Esophagus squamous epithelium (tissue), 5 donors: ENCODE measurements around the gene DUSP11. TPM values are rescaled to one million over a fixed set of nuclear protein-coding genes. Genes with fewer than 3 reads are reported as not detected.
"Not testable (repeated sequence)": the region's sequence is repeated elsewhere in the genome, so short reads cannot be mapped to it uniquely, and the experiment has no call there.

ENCODE experiments used
- DNase-seq: peaks from one replicate; lab custom pipeline; 2025; lab: John Stamatoyannopoulos, UW
- H3K27ac ChIP-seq, 4 donors: fragments of 200-600 bp; sonication (generic); one replicate each; pipeline ENCODE4 v1.5.1; 2016 to 2019; ENCODE audit warnings: mild to moderate bottlenecking in 1 of 4
- H3K27me3 ChIP-seq, 4 donors: fragments of 200-600 bp; sonication (generic); 1 replicate in 3 of 4; 2 replicates in 1 of 4; pipeline versions ENCODE4 v1.5.1 to v1.6.0; 2017 to 2021; ENCODE audit warnings: antibody characterized with exemption in 1 of 4
- H3K36me3 ChIP-seq, 3 donors: fragments of 200-600 bp; sonication (generic); one replicate each; pipeline ENCODE4 v1.5.1; 2016 to 2019
- H3K4me1 ChIP-seq, 3 donors: fragments of 200-600 bp; sonication (generic); one replicate each; pipeline ENCODE4 v1.5.1; 2017 to 2019
- H3K4me3 ChIP-seq, 4 donors: fragments of 200-600 bp; sonication (generic); 1 replicate in 3 of 4; 2 replicates in 1 of 4; pipeline ENCODE4 v1.5.1; 2016 to 2019; ENCODE audit warnings: mild to moderate bottlenecking in 2 of 4, moderate library complexity in 1 of 4
- H3K9me3 ChIP-seq, 3 donors: fragments of 200-600 bp; sonication (generic); one replicate each; pipeline ENCODE4 v1.5.1; 2016 to 2019
- CTCF ChIP-seq, 6 experiments: fragments of 450-650 bp in 4 of 6; fragments of 200-600 bp in 2 of 6; sonication (generic) in 2 of 6; IDR thresholded peaks; one replicate each; pipeline ENCODE4 v1.5.1; 2016 to 2019; ENCODE audit warnings: antibody characterized with exemption in 6 of 6, mild to moderate bottlenecking in 4 of 6, moderate library complexity in 4 of 6
- POLR2A ChIP-seq, 4 donors: fragments of 450-650 bp; IDR thresholded peaks; one replicate each; pipeline ENCODE4 v1.6.1; 2017; ENCODE audit warnings: antibody characterized with exemption in 4 of 4, mild to moderate bottlenecking in 4 of 4, moderate library complexity in 3 of 4
- WGBS, 2 donors: methylation state at CpG; one replicate each; pipeline ENCODE4 v1.1.5; 2018; 5-methylcytosine and 5-hydroxymethylcytosine counted together
- intact Hi-C: fragments of 100-400 bp; cut with DNase I; formaldehyde crosslinking; loops from one replicate; pipeline ENCODE4 v1.15.0; 2022
- total RNA-seq, 4 donors: library from RNA; depleted of rRNA; stranded (reverse); fragments of >200 nt; gene quantifications; one replicate each; pipeline ENCODE4 v1.1.0, GENCODE V29; 2016
- donor health status: DM: yes; HTN: yes; CAD: no.

DUSP11 gene
- total RNA-seq, 4 donors from 2014 or later: 24.5 to 48.2 (median 41.0) TPM

- TF ChIP-seq POLR2A (IDR thresholded peaks at IDR 0.05) (no peak), CTCF (IDR thresholded peaks at IDR 0.05) (no peak)
- 56 to 64% methylated on average over 2 of the region's 2 CpGs for WGBS, 2 donors
Measured at GRCh38 chr2:73821669-73822068, 41.8 kb upstream of the DUSP11 start.

GRCh38 chr2:73821227-73821626 lies 41.3 kb upstream of the DUSP11 start:
- no peak for DNase-seq
- 22 to 31% methylated on average over 2 of the region's 2 CpGs for WGBS, 2 donors
- H3K27ac ChIP-seq: no peak overlapping the region
- peaks cover 0 to 14% (median 0%) of the 10 kb centered on the region in 4 donors for H3K27me3 ChIP-seq
- peaks cover 0 to 6% (median 3%) of the 10 kb centered on the region in 3 donors for H3K4me1 ChIP-seq
- no peaks in the 10 kb centered on the region for H3K9me3 ChIP-seq
- H3K36me3 ChIP-seq: no peaks in the 10 kb centered on the region
- intact Hi-C loops: loop anchor here (10.0 kb wide), 2 partner anchors 174 to 324 kb away; partner anchors contain the start of gene BOLA3
- TF ChIP-seq CTCF (IDR thresholded peaks at IDR 0.05) (no peak), POLR2A (IDR thresholded peaks at IDR 0.05) (no peak)
- no peak overlapping the region for H3K4me3 ChIP-seq

More at GRCh38 chr2:73821669-73822068, 41.8 kb upstream of the DUSP11 start:
- Histone ChIP-seq H3K4me1 (peaks cover 0 to 6% (median 3%) of the 10 kb centered on the region in 3 donors), H3K27ac (no peak overlapping the region), H3K9me3 (no peaks in the 10 kb centered on the region), H3K27me3 (peaks cover 0 to 14% (median 0%) of the 10 kb centered on the region in 4 donors), H3K4me3 (no peak overlapping the region), H3K36me3 (no peaks in the 10 kb centered on the region)
- intact Hi-C loops: loop anchor here (10.0 kb wide), 2 partner anchors 173 to 323 kb away; partner anchors contain the start of gene BOLA3
- no peak for DNase-seq

DNA sequence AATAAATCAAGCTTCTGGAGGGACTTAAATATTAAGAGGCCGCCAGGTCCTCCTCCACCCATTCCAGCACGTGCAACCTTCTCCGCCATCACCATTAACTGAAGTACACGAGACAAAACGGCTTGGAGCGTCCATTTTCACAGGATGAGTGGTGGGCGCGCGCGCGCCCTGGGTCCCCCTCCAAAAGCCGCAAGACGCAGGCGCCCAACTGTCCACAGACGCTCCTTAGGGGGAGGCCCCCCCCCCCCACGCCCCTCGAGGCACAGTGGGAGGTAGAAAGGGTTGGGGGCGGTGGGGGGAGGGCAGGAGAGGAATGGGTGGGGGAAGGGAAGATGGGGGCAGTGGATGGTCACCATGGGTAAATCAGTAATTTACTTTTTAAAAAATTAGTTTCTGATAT lies 38.4 kb upstream of the DUSP11 start:
- Histone ChIP-seq H3K27me3 (peaks cover 0 to 29% (median 0%) of the 10 kb centered on the region in 4 donors), H3K27ac (no peak overlapping the region), H3K4me3 (no peak overlapping the region), H3K4me1 (no peaks in the 10 kb centered on the region), H3K36me3 (no peaks in the 10 kb centered on the region), H3K9me3 (no peaks in the 10 kb centered on the region)
- WGBS, 2 donors: 93% methylated on average over 5 of the region's 18 CpGs; no CpG with 5 or more reads in 1 of the 2 donors
- TF ChIP-seq POLR2A (IDR thresholded peaks at IDR 0.05): no peak
- TF ChIP-seq CTCF (IDR thresholded peaks at IDR 0.05): no peak
- no peak for DNase-seq
- intact Hi-C loops: no loop called here

DNA sequence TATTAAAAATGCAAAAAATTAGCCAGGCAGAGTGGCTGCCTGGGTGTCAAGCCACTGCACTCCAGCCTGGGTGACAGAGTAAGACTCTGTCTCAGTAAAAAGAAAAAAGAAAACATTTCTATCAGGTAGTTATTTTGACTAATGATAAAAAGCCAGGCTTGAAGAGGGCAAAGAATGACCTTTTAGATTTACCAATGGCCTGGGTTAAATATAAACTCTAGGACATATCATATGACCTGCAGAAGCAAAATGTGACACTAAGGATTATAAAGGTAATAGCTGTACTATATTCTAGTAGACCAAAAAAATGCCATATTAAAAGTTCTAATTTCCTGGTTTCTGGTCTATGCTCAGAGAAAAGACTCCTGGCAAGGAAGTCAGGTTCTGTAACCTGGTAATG lies 32.7 kb upstream of the DUSP11 start:
- no peak for DNase-seq
- Histone ChIP-seq H3K27ac (no peak overlapping the region), H3K9me3 (no peaks in the 10 kb centered on the region), H3K27me3 (peaks cover 0 to 17% (median 0%) of the 10 kb centered on the region in 4 donors), H3K36me3 (no peaks in the 10 kb centered on the region), H3K4me1 (no peaks in the 10 kb centered on the region), H3K4me3 (no peak overlapping the region)
- intact Hi-C loops: no loop called here
- TF ChIP-seq POLR2A (IDR thresholded peaks at IDR 0.05) (no peak), CTCF (IDR thresholded peaks at IDR 0.05) (no peak)

GRCh38 chr2:73811878-73812277 lies 32.0 kb upstream of the DUSP11 start:
- TF ChIP-seq CTCF (IDR thresholded peaks at IDR 0.05) (no peak), POLR2A (IDR thresholded peaks at IDR 0.05) (no peak)
- Histone ChIP-seq H3K4me1 (no peaks in the 10 kb centered on the region), H3K36me3 (no peaks in the 10 kb centered on the region), H3K9me3 (no peaks in the 10 kb centered on the region), H3K4me3 (no peak overlapping the region), H3K27me3 (peaks cover 0 to 17% (median 0%) of the 10 kb centered on the region in 4 donors), H3K27ac (no peak overlapping the region)
- intact Hi-C loops: no loop called here
- no peak for DNase-seq

- intact Hi-C loops, DNase-seq, H3K4me3 ChIP-seq, H3K9me3 ChIP-seq, H3K27me3 ChIP-seq, H3K36me3 ChIP-seq, H3K27ac ChIP-seq: not testable (repeated sequence)
- H3K4me1 ChIP-seq: peaks cover 0 to 12% (median under 1%) of the 10 kb centered on the region in 3 donors
- no CpG with 5 or more reads among the region's 3 CpGs for WGBS, 2 donors
Measured at GRCh38 chr2:73783883-73784282, 4.0 kb upstream of the DUSP11 start, which contains the start of gene C2orf78. Gene C2orf78, plus strand, starts transcription at chr2:73784183. Its CDS starts 127 bp downstream, at chr2:73784310.

DNA sequence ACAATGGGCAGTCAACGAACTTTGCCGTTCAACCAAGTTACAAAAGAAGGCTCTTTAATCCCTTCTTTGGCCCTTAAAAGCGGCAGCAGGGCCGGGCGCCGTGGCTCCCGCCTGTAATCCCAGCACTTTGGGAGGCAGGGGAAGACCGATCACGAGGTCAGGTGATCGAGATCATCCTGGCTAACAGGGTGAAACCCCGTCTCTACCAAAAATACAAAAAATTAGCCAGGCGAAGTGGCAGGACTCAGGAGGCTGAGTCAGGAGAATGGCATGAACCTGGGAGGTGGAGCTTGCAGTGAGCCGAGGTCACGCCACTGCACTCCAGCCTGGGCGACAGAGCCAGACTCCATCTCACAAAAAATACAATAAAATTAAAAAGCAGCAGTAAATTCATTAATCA lies 3.5 kb upstream of the DUSP11 start:
- 59 to 74% methylated on average over 15 of the region's 15 CpGs for WGBS, 2 donors
- H3K4me1 ChIP-seq: peaks cover 0 to 16% (median 5%) of the 10 kb centered on the region in 3 donors
- H3K4me3 ChIP-seq, H3K36me3 ChIP-seq, H3K27ac ChIP-seq, DNase-seq, intact Hi-C loops, H3K27me3 ChIP-seq, H3K9me3 ChIP-seq: not testable (repeated sequence)
